ENCODE results near the gene DBH.

DNA sequence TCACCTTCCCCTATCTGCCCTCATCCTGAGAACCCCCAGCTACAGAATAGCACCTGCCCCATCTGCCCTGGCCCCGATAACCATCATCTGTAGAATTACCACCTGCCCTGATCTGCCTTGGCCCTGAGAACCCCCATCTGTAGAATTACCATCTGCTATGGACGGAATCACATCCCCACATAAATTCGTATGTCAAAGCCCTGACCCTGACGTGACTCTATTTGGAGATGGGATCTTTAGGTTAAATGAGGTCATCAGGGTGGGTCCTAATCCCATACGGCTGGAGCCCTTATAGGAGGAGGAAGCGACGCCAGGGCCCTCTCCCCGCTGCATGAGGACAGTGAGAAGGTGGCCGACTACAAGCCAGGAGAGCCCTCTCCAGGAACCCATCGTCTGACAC, 69.4 kb downstream of the DBH start:
- TF ChIP-seq TAF1 (IDR thresholded peaks at IDR 0.05; ENCODE audit: borderline replicate concordance, insufficient read depth, low read length) = no peak
- TF ChIP-seq, protein P1, sequence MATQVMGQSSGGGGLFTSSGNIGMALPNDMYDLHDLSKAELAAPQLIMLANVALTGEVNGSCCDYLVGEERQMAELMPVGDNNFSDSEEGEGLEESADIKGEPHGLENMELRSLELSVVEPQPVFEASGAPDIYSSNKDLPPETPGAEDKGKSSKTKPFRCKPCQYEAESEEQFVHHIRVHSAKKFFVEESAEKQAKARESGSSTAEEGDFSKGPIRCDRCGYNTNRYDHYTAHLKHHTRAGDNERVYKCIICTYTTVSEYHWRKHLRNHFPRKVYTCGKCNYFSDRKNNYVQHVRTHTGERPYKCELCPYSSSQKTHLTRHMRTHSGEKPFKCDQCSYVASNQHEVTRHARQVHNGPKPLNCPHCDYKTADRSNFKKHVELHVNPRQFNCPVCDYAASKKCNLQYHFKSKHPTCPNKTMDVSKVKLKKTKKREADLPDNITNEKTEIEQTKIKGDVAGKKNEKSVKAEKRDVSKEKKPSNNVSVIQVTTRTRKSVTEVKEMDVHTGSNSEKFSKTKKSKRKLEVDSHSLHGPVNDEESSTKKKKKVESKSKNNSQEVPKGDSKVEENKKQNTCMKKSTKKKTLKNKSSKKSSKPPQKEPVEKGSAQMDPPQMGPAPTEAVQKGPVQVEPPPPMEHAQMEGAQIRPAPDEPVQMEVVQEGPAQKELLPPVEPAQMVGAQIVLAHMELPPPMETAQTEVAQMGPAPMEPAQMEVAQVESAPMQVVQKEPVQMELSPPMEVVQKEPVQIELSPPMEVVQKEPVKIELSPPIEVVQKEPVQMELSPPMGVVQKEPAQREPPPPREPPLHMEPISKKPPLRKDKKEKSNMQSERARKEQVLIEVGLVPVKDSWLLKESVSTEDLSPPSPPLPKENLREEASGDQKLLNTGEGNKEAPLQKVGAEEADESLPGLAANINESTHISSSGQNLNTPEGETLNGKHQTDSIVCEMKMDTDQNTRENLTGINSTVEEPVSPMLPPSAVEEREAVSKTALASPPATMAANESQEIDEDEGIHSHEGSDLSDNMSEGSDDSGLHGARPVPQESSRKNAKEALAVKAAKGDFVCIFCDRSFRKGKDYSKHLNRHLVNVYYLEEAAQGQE (IDR thresholded peaks at IDR 0.05; ENCODE audit: insufficient read depth in 1 of 2, low read depth in 2 of 2, low read length in 2 of 2) = no peak
